ENCODE results near the gene FRG1. TPM values are rescaled to one million over a fixed set of nuclear protein-coding genes. Genes with fewer than 3 reads are reported as not detected.
"Not testable (repeated sequence)": the region's sequence is repeated elsewhere in the genome, so short reads cannot be mapped to it uniquely, and the experiment has no call there.

The FRG1 gene
- polyA plus RNA-seq (2011; rRNA removed) (16.7 and 26.3 TPM in 2 replicates), polyA minus RNA-seq (2011; rRNA and poly(A)+ RNA removed) (5.4 and 7.5 TPM in 2 replicates)

DNA sequence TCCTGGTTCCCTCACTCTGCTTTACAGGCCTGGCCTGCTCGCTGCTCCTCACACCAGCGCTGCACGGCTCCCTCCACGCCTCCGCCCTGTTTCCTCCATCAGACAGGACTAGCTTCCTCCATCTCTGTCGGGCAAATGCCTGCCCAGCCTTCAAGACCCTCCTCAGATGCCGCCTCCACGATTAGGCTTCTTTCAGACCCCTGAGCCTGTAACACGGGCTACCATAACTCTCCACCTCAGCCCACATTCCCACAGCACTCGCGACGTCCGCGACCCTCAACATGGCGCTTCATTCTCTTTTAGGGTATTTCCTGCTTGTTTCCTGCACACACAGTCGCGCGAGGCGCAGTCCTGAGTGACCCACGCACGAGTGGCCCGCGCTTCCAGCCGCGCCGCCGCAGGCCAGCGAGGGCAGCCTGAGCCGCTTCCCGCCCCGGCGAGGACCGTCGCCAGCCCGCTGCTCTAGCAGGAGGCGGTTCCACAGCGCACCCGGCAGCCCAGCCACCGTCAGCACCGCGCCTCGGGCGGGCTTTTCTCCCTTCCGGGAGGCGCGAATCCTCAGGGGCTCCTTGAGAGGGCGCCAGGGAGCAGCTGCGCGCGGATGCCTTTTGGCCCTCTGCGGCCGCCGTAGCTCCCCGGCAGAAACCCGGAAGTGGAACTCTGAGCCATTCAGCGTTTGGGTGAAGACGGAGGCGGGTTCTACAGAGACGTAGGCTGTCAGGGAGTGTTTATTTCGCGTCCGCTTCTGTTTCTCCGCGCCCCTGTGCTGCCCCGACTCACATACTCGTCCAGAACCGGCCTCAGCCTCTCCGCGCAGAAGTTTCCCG is at the start of gene FRG1:
TSS of gene FRG1 (plus strand) at position 695 of the 827 bp plus-strand sequence. CDS start 138 bp downstream, outside the sequence.
- POLR2A ChIA-PET, result no interaction called here
- no peaks in the 10 kb centered on the region for H3K9me3 ChIP-seq (ENCODE audit: control insufficient read depth, insufficient read depth, low read length)
- peak; percentile 88 for DNase-seq (ENCODE audit: low read depth, low spot score)
- CTCF ChIA-PET, result interaction anchor here (0.6 to 1.1 kb wide), 4 partner anchors 8 to 790 kb away, joined by 3 to 5 read pairs (median 3); no protein-coding TSS in a partner anchor
- peak within 1 kb of the TSS; percentile 75 for H3K27ac ChIP-seq (ENCODE audit: low read depth, low read length)
- TF ChIP-seq, protein P1, sequence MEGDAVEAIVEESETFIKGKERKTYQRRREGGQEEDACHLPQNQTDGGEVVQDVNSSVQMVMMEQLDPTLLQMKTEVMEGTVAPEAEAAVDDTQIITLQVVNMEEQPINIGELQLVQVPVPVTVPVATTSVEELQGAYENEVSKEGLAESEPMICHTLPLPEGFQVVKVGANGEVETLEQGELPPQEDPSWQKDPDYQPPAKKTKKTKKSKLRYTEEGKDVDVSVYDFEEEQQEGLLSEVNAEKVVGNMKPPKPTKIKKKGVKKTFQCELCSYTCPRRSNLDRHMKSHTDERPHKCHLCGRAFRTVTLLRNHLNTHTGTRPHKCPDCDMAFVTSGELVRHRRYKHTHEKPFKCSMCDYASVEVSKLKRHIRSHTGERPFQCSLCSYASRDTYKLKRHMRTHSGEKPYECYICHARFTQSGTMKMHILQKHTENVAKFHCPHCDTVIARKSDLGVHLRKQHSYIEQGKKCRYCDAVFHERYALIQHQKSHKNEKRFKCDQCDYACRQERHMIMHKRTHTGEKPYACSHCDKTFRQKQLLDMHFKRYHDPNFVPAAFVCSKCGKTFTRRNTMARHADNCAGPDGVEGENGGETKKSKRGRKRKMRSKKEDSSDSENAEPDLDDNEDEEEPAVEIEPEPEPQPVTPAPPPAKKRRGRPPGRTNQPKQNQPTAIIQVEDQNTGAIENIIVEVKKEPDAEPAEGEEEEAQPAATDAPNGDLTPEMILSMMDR (IDR thresholded peaks at IDR 0.05; ENCODE audit: low read depth, low read length), result peak; percentile 94
- H3K4me3 ChIP-seq (ENCODE audit: low read depth, low read length), result peak within 1 kb of the TSS; percentile 86
- no peaks in the 10 kb centered on the region for H3K27me3 ChIP-seq (ENCODE audit: control insufficient read depth, insufficient read depth, low read length)

DNA sequence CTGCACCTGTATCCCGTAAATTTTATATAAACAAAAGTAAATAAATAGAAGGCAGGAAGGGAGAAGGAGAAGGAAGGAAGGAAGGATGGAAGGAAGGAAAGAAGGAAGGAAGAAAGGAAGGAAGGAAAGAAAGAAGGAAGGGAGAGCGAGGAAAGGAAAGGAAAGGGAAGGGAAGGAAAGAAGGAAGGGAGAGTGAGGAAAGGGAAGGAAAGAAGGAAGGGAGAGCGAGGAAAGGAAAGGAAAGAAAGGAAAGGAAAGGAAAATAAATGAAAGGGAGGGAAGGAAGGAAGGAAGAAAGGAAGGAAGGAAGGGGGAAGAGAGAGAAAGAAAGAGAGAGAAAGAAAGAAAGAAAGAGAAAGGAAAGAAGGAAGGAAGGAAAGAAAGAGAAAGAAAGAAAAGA is 43.0 kb upstream of the FRG1 start:
- Histone ChIP-seq H3K27me3 (ENCODE audit: control insufficient read depth, insufficient read depth, low read length) (no peaks in the 10 kb centered on the region), H3K4me3 (ENCODE audit: low read depth, low read length) (no peak overlapping the region), H3K27ac (ENCODE audit: low read depth, low read length) (no peak overlapping the region), H3K9me3 (ENCODE audit: control insufficient read depth, insufficient read depth, low read length) (no peaks in the 10 kb centered on the region; the same call in 1 of the 2 replicates)
- POLR2A ChIA-PET, result no interaction called here
- DNase-seq (ENCODE audit: low read depth, low spot score), result no peak
- TF ChIP-seq, protein P1 (IDR thresholded peaks at IDR 0.05; ENCODE audit: low read depth, low read length), result no peak
- CTCF ChIA-PET, result no interaction called here

DNA sequence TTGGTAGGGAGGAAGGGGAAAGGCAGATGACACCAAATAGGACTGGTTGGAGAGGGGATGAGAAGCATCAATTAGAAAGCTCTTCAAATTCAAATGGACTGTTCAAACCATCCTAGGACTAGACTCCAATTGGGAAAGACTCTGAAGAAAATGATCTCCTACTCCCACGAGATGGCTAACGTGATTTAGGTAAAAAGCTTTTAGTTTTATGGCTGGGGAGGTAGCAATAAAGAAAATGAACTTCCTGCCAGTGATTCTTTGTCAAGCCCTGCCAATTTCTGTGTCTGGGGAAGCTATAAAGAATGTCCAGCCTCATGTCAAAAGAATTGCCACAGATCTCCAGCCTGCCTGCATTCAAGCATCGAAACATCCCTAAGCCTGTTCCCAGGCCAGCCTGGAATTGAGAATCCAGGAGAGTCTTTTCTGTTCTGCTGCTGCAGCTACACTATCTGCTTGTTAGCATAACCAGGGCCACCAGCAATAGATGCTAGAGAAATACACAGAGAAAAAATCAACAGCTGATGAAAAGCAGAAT is 41.1 kb upstream of the FRG1 start:
- CTCF ChIA-PET; POLR2A ChIA-PET; DNase-seq (ENCODE audit: low read depth, low spot score): not testable (repeated sequence)

DNA sequence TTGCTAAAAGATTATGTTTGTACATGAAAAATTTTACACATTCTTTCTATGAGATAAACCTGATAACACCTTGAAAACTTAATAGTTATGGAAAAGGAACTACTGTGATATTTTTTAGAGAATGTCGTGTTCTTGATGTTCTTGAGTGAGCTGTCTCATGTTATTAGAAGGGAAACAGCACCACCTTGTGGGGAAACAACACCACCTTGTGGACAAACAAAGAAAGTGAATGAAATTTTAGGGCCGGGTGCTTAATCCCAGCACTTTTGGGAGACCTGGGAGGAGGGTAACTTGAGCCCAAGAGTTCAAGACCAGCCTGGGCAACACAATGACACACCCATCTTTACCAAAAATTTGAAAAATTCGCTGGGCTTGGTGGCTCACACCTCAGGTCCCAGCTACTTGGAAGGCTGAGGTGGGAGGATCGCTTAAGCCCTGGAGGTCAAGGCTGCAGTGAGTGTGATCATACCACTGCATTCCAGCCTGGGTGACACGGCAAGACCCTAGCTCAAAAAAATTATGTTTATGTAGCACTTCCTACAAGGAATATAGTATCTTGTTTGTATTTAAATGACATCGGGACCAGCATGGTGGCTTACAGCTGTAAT is 36.1 kb upstream of the FRG1 start:
- CTCF ChIA-PET, result interaction anchor here (1.0 to 1.4 kb wide), 3 partner anchors 34 to 899 kb away, joined by 3 to 4 read pairs (median 3); no protein-coding TSS in a partner anchor
- DNase-seq (ENCODE audit: low read depth, low spot score), result peak; percentile 33
- H3K9me3 ChIP-seq (ENCODE audit: control insufficient read depth, insufficient read depth, low read length); H3K4me3 ChIP-seq (ENCODE audit: low read depth, low read length); H3K27ac ChIP-seq (ENCODE audit: low read depth, low read length); POLR2A ChIA-PET; H3K27me3 ChIP-seq (ENCODE audit: control insufficient read depth, insufficient read depth, low read length): not testable (repeated sequence)
- TF ChIP-seq, protein P1 (IDR thresholded peaks at IDR 0.05; ENCODE audit: low read depth, low read length), result peak; percentile 76

More for the DNA sequence above, 41.1 kb upstream of the FRG1 start:
- H3K4me3 ChIP-seq (ENCODE audit: low read depth, low read length); H3K27me3 ChIP-seq (ENCODE audit: control insufficient read depth, insufficient read depth, low read length); H3K27ac ChIP-seq (ENCODE audit: low read depth, low read length); H3K9me3 ChIP-seq (ENCODE audit: control insufficient read depth, insufficient read depth, low read length): not testable (repeated sequence)

DNA sequence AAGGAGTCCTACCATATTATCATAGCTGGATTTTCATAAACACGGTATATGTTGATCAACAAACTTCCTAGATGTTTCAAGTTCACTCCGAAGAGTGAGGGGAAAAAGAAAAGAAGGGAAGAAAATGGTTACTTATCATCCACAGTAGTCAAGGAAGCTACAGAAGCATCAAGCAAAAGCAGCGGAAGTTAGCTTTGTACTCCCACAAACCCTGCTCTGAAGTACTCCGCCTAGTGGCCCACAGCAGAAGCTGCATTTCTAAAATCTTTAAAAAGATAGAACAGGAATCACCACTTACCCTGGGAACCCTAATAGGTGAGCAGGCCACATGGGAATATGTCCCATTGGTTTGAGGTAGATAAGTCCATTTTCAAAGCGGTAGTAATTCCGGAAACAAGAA is 28.5 kb upstream of the FRG1 start:
- ChIA-PET POLR2A (no interaction called here), CTCF (no interaction called here)
- DNase-seq (ENCODE audit: low read depth, low spot score), result no peak
- Histone ChIP-seq H3K4me3 (ENCODE audit: low read depth, low read length) (no peak overlapping the region), H3K27ac (ENCODE audit: low read depth, low read length) (no peak overlapping the region), H3K27me3 (ENCODE audit: control insufficient read depth, insufficient read depth, low read length) (no peaks in the 10 kb centered on the region), H3K9me3 (ENCODE audit: control insufficient read depth, insufficient read depth, low read length) (peaks cover 6% of the 10 kb centered on the region)
- TF ChIP-seq, protein P1 (IDR thresholded peaks at IDR 0.05; ENCODE audit: low read depth, low read length), result peak; percentile 51

Measured in AG04450 (cell line).